Naive B cell (primary cell): ENCODE measurements around the gene KLHL2. TPM values are rescaled to one million over a fixed set of nuclear protein-coding genes. Genes with fewer than 3 reads are reported as not detected.
"Not testable (repeated sequence)": the region's sequence is repeated elsewhere in the genome, so short reads cannot be mapped to it uniquely, and the experiment has no call there.

Experiments
- ATAC-seq, 2 donors: fragments of 150-1000 bp; cut with Tn5 transposase; 2 replicates each; pipeline ENCODE4 v1.10.0; 2021; ENCODE audit warnings: low read depth in 2 of 2, mild to moderate bottlenecking in 2 of 2, moderate library complexity in 2 of 2
- DNase-seq: peaks from one replicate; pipeline ENCODE4 v3.0.0; 2022
- H3K27ac Mint-ChIP-seq, 6 donors: one replicate each; pipeline ENCODE4 v1.8.0; 2020 to 2022; ENCODE audit warnings: mild to moderate bottlenecking in 6 of 6, mixed read lengths in 6 of 6, moderate library complexity in 5 of 6, inconsistent platforms in 2 of 6
- H3K27me3 Mint-ChIP-seq, 3 donors: one replicate each; pipeline ENCODE4 v1.8.0; 2021 to 2022; ENCODE audit warnings: mixed read lengths in 3 of 3, mild to moderate bottlenecking in 1 of 3
- H3K36me3 Mint-ChIP-seq, 2 donors: one replicate each; pipeline ENCODE4 v1.8.0; 2020 to 2022; ENCODE audit warnings: mixed read lengths in 2 of 2, inconsistent platforms in 1 of 2, mild to moderate bottlenecking in 1 of 2
- H3K4me1 Mint-ChIP-seq, 3 donors: one replicate each; pipeline ENCODE4 v1.8.0; 2020 to 2022; ENCODE audit warnings: mixed read lengths in 3 of 3, inconsistent platforms in 1 of 3, mild to moderate bottlenecking in 1 of 3, moderate library complexity in 1 of 3
- H3K4me3 Mint-ChIP-seq, 8 donors: one replicate each; pipeline ENCODE4 v1.8.0; 2020 to 2022; ENCODE audit warnings: mild to moderate bottlenecking in 8 of 8, mixed read lengths in 8 of 8, moderate library complexity in 8 of 8, inconsistent platforms in 2 of 8
- H3K9me3 Mint-ChIP-seq, 7 donors: one replicate each; pipeline ENCODE4 v1.8.0; 2020 to 2022; ENCODE audit warnings: mixed read lengths in 7 of 7, mild to moderate bottlenecking in 5 of 7, inconsistent platforms in 2 of 7, moderate library complexity in 1 of 7
- polyA plus RNA-seq, 6 donors: library from polyadenylated mRNA; unstranded; fragments of 300-500 nt; fragmentation: Illumina TruSeq; gene quantifications; one replicate each; pipeline ENCODE4 v1.2.3, GENCODE V29; 2021; ENCODE audit warnings: low read depth in 6 of 6

The KLHL2 gene
- polyA plus RNA-seq, 6 donors from 2014 or later = 2.6 to 17.6 (median 10.2) TPM

GRCh38 chr4:165208221-165208652 lies 876 bp downstream of the KLHL2 start:
- H3K27ac Mint-ChIP-seq = peak overlapping the region; percentile 85 to 97 (median 94)
- DNase-seq = no peak
- no peaks in the 10 kb centered on the region for H3K27me3 Mint-ChIP-seq
- no peaks in the 10 kb centered on the region for H3K36me3 Mint-ChIP-seq
- peak overlapping the region; percentile 80 to 97 (median 93) for H3K4me3 Mint-ChIP-seq
- peaks cover 55 to 70% (median 69%) of the 10 kb centered on the region in 3 donors for H3K4me1 Mint-ChIP-seq
- no peaks in the 10 kb centered on the region for H3K9me3 Mint-ChIP-seq
- peak; percentile 51 to 52 for ATAC-seq

GRCh38 chr4:165208741-165209388 lies 1.5 kb downstream of the KLHL2 start:
- Mint-ChIP-seq H3K27ac (peak overlapping the region in 5 of 6 donors; percentile 22 to 87 (median 66)), H3K27me3 (no peaks in the 10 kb centered on the region), H3K36me3 (no peaks in the 10 kb centered on the region), H3K4me3 (peak overlapping the region; percentile 35 to 97 (median 93)), H3K4me1 (peaks cover 54 to 73% (median 71%) of the 10 kb centered on the region in 3 donors), H3K9me3 (no peaks in the 10 kb centered on the region)
- DNase-seq (no peak), ATAC-seq (no peak)

- no peak for ATAC-seq
- DNase-seq = no peak
- Mint-ChIP-seq H3K4me3 (peak overlapping the region in 4 of 8 donors; percentile 22 to 78 (median 43)), H3K4me1 (peaks cover 54 to 79% (median 76%) of the 10 kb centered on the region in 3 donors), H3K27me3 (no peaks in the 10 kb centered on the region), H3K27ac (peak overlapping the region in 4 of 6 donors; percentile 43 to 87 (median 45)), H3K9me3 (no peaks in the 10 kb centered on the region), H3K36me3 (no peaks in the 10 kb centered on the region)
Observed at GRCh38 chr4:165209796-165210195, 2.4 kb downstream of the KLHL2 start.

GRCh38 chr4:165210566-165210965 lies 3.2 kb downstream of the KLHL2 start:
- Mint-ChIP-seq H3K4me3 (peak overlapping the region in 4 of 8 donors; percentile 9 to 78 (median 31)), H3K36me3 (no peaks in the 10 kb centered on the region), H3K9me3 (no peaks in the 10 kb centered on the region), H3K27ac (peak overlapping the region in 4 of 6 donors; percentile 16 to 87 (median 32)), H3K27me3 (no peaks in the 10 kb centered on the region), H3K4me1 (peaks cover 49 to 80% (median 75%) of the 10 kb centered on the region in 3 donors)
- no peak for DNase-seq
- ATAC-seq = no peak

- ATAC-seq, H3K36me3 Mint-ChIP-seq, H3K9me3 Mint-ChIP-seq, DNase-seq, H3K27me3 Mint-ChIP-seq: not testable (repeated sequence)
- Mint-ChIP-seq H3K27ac (peak overlapping the region in 3 of 6 donors; percentile 14 to 87 (median 49)), H3K4me1 (peaks cover 54 to 82% (median 79%) of the 10 kb centered on the region in 3 donors), H3K4me3 (peak overlapping the region in 1 of 8 donors; percentile 40)
Observed at GRCh38 chr4:165212647-165213046, 5.3 kb downstream of the KLHL2 start.

- H3K36me3 Mint-ChIP-seq, H3K27me3 Mint-ChIP-seq, H3K9me3 Mint-ChIP-seq, ATAC-seq, DNase-seq, H3K4me3 Mint-ChIP-seq: not testable (repeated sequence)
- Mint-ChIP-seq H3K4me1 (peaks cover 57 to 87% (median 85%) of the 10 kb centered on the region in 3 donors), H3K27ac (peak overlapping the region in 4 of 6 donors; percentile 1 to 84 (median 50))
Observed at GRCh38 chr4:165213404-165213803, 6.0 kb downstream of the KLHL2 start.

- H3K4me3 Mint-ChIP-seq, H3K36me3 Mint-ChIP-seq, H3K9me3 Mint-ChIP-seq, H3K27me3 Mint-ChIP-seq, H3K27ac Mint-ChIP-seq, DNase-seq, ATAC-seq: not testable (repeated sequence)
- peaks cover 54 to 84% (median 78%) of the 10 kb centered on the region in 3 donors for H3K4me1 Mint-ChIP-seq
Observed at GRCh38 chr4:165213991-165214709, 6.8 kb downstream of the KLHL2 start.

GRCh38 chr4:165215034-165215751 lies 7.8 kb downstream of the KLHL2 start:
- Mint-ChIP-seq H3K4me3 (peak overlapping the region in 5 of 8 donors; percentile 17 to 69 (median 63)), H3K27ac (peak overlapping the region in 3 of 6 donors; percentile 63 to 80 (median 70)), H3K4me1 (peaks cover 49 to 75% (median 67%) of the 10 kb centered on the region in 3 donors)
- not testable (repeated sequence) for DNase-seq, H3K36me3 Mint-ChIP-seq, ATAC-seq, H3K9me3 Mint-ChIP-seq, H3K27me3 Mint-ChIP-seq

GRCh38 chr4:165215761-165216487 lies 8.6 kb downstream of the KLHL2 start:
- H3K27me3 Mint-ChIP-seq, H3K36me3 Mint-ChIP-seq, H3K9me3 Mint-ChIP-seq, DNase-seq: not testable (repeated sequence)
- peaks cover 42 to 67% (median 60%) of the 10 kb centered on the region in 3 donors for H3K4me1 Mint-ChIP-seq
- H3K4me3 Mint-ChIP-seq = peak overlapping the region in 6 of 8 donors; percentile 17 to 69 (median 62)
- peak overlapping the region in 5 of 6 donors; percentile 12 to 80 (median 50) for H3K27ac Mint-ChIP-seq
- peak in 1 of 2 donors; percentile 28 for ATAC-seq

GRCh38 chr4:165217325-165217724 lies 10.0 kb downstream of the KLHL2 start:
- Mint-ChIP-seq H3K9me3 (peaks cover 0 to 1% (median 0%) of the 10 kb centered on the region in 7 donors), H3K27me3 (no peaks in the 10 kb centered on the region), H3K4me3 (no peak overlapping the region), H3K36me3 (peaks cover 9 to 18% of the 10 kb centered on the region in 2 donors), H3K27ac (peak overlapping the region in 2 of 6 donors; percentile 5 to 11), H3K4me1 (peaks cover 47 to 69% (median 63%) of the 10 kb centered on the region in 3 donors)
- DNase-seq (no peak), ATAC-seq (no peak)

GRCh38 chr4:165221306-165221705 lies 13.9 kb downstream of the KLHL2 start:
- Mint-ChIP-seq H3K36me3 (peaks cover 20 to 23% of the 10 kb centered on the region in 2 donors), H3K4me1 (peaks cover 34 to 47% (median 43%) of the 10 kb centered on the region in 3 donors), H3K27ac (peak overlapping the region in 4 of 6 donors; percentile 6 to 83 (median 21)), H3K4me3 (peak overlapping the region in 2 of 8 donors; percentile 13 to 21)
- not testable (repeated sequence) for H3K27me3 Mint-ChIP-seq, ATAC-seq, H3K9me3 Mint-ChIP-seq, DNase-seq

GRCh38 chr4:165221993-165222650 lies 14.8 kb downstream of the KLHL2 start:
- peak overlapping the region in 1 of 6 donors; percentile 31 for H3K27ac Mint-ChIP-seq
- not testable (repeated sequence) for DNase-seq, H3K9me3 Mint-ChIP-seq, H3K27me3 Mint-ChIP-seq, ATAC-seq
- H3K4me3 Mint-ChIP-seq = peak overlapping the region in 1 of 8 donors; percentile 24
- peaks cover 20 to 23% of the 10 kb centered on the region in 2 donors for H3K36me3 Mint-ChIP-seq
- H3K4me1 Mint-ChIP-seq = peaks cover 29 to 41% (median 37%) of the 10 kb centered on the region in 3 donors
